Smooth muscle cell (in vitro differentiated cells): ENCODE data around the gene IGF2BP3. TPM values are rescaled to one million over a fixed set of nuclear protein-coding genes. Genes with fewer than 3 reads are reported as not detected.
A peak's percentile ranks its signal among the peaks of the same experiment; 100 is the strongest.

Source experiments
- DNase-seq: peaks from one replicate; lab custom pipeline; 2025; ENCODE audit not compliant: unreplicated experiment; lab: John Stamatoyannopoulos, UW
- H2AFZ ChIP-seq: fragments of 200-600 bp; sonication (generic); 2 replicates; pipeline ENCODE4 v1.6.0; 2016; ENCODE audit warnings: antibody characterized with exemption, low read depth, mild to moderate bottlenecking
- H3F3A ChIP-seq: fragments of 200-600 bp; sonication (generic); 2 replicates; pipeline ENCODE4 v1.6.0; 2017; ENCODE audit warnings: antibody characterized with exemption, low read depth
- H3K27ac ChIP-seq: fragments of 200-600 bp; sonication (generic); 2 replicates; pipeline ENCODE4 v1.5.1; 2016; ENCODE audit warnings: low read depth, mild to moderate bottlenecking
- H3K27me3 ChIP-seq: fragments of 200-600 bp; sonication (generic); 2 replicates; pipeline ENCODE4 v1.6.1; 2016; ENCODE audit warnings: low read depth, mild to moderate bottlenecking
- H3K36me3 ChIP-seq: fragments of 200-600 bp; sonication (generic); 2 replicates; pipeline ENCODE4 v1.5.1; 2016; ENCODE audit warnings: low read depth
- H3K4me1 ChIP-seq: fragments of 200-600 bp; sonication (generic); 2 replicates; pipeline ENCODE4 v1.5.1; 2016; ENCODE audit warnings: low read depth
- H3K4me2 ChIP-seq: fragments of 200-600 bp; sonication (generic); 2 replicates; pipeline ENCODE4 v1.6.0; 2016; ENCODE audit warnings: mild to moderate bottlenecking
- H3K4me3 ChIP-seq: fragments of 200-600 bp; sonication (generic); 2 replicates; pipeline ENCODE4 v1.5.1; 2016; ENCODE audit warnings: mild to moderate bottlenecking
- H3K79me2 ChIP-seq: fragments of 200-600 bp; sonication (generic); 2 replicates; pipeline ENCODE4 v1.6.0; 2016; ENCODE audit warnings: low read depth, mild to moderate bottlenecking
- H3K9ac ChIP-seq: fragments of 200-600 bp; sonication (generic); 2 replicates; pipeline ENCODE4 v1.6.0; 2016; ENCODE audit warnings: low read depth
- H3K9me3 ChIP-seq: fragments of 200-600 bp; sonication (generic); replicated peaks from 2 replicates; pipeline ENCODE4 v1.5.1; 2016; ENCODE audit warnings: low read depth
- H4K20me1 ChIP-seq: fragments of 200-600 bp; sonication (generic); 2 replicates; pipeline ENCODE4 v1.6.0; 2016; ENCODE audit warnings: low read depth
- WGBS: methylation state at CpG from one replicate; pipeline ENCODE4 v1.1.7; 2016; ENCODE audit warnings: low lambda C conversion rate; 5-methylcytosine and 5-hydroxymethylcytosine counted together
- polyA plus RNA-seq: library from polyadenylated mRNA; unstranded; fragments of >200 nt; fragmentation: Nextera tagmentation; extraction: Ambion mirVana; gene quantifications from 2 replicates; pipeline ENCODE4 v1.2.1, GENCODE V29; 2016
- total RNA-seq: library from RNA; depleted of rRNA; stranded (reverse); fragments of >200 nt; gene quantifications from 2 replicates; pipeline ENCODE4 v1.2.3, GENCODE V29; 2014
- TF ChIP-seq, protein P1 (sequence below): fragments of 200-600 bp; sonication (generic); IDR thresholded peaks from 2 replicates; pipeline ENCODE4 v1.5.1; 2017; ENCODE audit warnings: borderline replicate concordance, mild to moderate bottlenecking, antibody characterized with exemption; ENCODE audit not compliant: insufficient read depth, poor library complexity, severe bottlenecking

The IGF2BP3 gene
- total and polyA plus RNA-seq, 2 experiments from 2014 or later, result 7.9 to 35.2 TPM

DNA sequence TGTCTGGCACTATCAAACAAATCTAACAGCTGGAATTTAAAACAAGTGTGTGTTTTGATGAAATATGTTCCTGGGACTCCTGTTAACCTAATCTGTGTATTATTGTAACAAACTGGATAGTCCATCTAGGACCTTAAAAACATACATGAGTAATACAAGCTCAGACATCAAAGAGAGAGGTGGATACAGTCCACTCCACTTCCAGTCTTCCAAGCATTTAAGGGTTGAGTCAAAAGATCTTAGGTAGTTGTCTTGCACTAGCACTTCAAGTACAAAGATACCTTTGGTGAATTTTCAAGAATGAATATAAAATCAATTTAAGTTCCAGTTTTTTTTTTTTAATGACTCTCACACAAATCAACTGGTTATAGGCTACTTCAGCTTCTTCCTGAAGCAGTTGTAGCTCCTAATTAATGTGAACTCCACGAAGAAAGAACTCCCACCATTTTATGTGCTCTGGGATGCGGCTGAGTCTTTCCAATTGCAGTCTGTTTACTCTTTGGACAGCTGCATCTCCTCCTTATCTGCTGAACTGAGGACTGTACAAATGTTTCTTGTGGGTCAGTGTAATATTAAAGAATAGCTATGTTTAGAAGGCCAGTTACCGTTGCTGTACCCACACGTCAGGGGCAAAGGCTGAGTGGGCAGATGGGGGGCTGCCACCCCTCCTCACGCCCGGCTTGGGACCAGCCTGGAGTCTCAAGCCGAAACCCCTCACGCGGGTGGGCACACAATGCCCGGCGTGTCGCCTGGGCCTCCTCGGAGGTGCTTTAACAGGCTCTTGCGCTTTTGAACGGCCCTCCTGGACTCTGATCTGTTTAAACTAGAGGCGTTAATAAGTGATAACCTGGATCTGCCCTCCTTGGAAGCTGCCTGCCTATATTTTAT lies 2.9 kb upstream of the IGF2BP3 start:
- Histone ChIP-seq H3K4me2 (peak overlapping the region; percentile 94), H3K9me3 (no peaks in the 10 kb centered on the region), H3K36me3 (no peaks in the 10 kb centered on the region), H4K20me1 (no peaks in the 10 kb centered on the region), H3K9ac (peak overlapping the region; percentile 51), H3K4me1 (peaks cover 37% of the 10 kb centered on the region), H3K27me3 (no peaks in the 10 kb centered on the region), H3K79me2 (peaks cover 44% of the 10 kb centered on the region), H2AFZ (peak overlapping the region; percentile 92), H3K4me3 (peak overlapping the region; percentile 69), H3K27ac (peak overlapping the region; percentile 87), H3F3A (peaks cover 4% of the 10 kb centered on the region)
- WGBS, result 1% methylated on average over 16 of the region's 16 CpGs
- TF ChIP-seq, protein P1, sequence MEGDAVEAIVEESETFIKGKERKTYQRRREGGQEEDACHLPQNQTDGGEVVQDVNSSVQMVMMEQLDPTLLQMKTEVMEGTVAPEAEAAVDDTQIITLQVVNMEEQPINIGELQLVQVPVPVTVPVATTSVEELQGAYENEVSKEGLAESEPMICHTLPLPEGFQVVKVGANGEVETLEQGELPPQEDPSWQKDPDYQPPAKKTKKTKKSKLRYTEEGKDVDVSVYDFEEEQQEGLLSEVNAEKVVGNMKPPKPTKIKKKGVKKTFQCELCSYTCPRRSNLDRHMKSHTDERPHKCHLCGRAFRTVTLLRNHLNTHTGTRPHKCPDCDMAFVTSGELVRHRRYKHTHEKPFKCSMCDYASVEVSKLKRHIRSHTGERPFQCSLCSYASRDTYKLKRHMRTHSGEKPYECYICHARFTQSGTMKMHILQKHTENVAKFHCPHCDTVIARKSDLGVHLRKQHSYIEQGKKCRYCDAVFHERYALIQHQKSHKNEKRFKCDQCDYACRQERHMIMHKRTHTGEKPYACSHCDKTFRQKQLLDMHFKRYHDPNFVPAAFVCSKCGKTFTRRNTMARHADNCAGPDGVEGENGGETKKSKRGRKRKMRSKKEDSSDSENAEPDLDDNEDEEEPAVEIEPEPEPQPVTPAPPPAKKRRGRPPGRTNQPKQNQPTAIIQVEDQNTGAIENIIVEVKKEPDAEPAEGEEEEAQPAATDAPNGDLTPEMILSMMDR, result no peak
- DNase-seq, result no peak

DNA sequence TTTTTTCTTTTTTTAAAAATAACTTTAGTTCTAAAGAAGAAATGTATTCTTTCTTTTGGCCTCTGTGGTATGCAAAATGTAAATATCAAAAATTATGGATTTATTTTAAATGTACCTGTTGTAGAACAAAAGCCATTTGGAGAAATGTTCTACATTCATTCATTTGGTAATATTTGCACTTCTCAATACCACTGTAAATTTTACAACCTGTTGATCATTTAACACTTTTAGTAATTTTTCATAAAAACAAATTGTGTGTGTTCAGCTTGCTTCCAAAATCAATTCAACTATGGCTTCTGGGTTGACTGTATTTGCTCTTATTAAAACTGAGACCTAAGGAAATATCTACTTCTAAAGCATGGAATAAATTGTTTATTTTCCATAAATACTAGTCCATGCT lies 2.3 kb upstream of the IGF2BP3 start:
- TF ChIP-seq, protein P1, result no peak
- Histone ChIP-seq H3K4me2 (peak overlapping the region; percentile 94), H3K9me3 (no peaks in the 10 kb centered on the region), H4K20me1 (peaks cover under 1% of the 10 kb centered on the region), H3F3A (peaks cover 4% of the 10 kb centered on the region), H3K4me1 (peaks cover 37% of the 10 kb centered on the region), H3K27me3 (no peaks in the 10 kb centered on the region), H2AFZ (no peak overlapping the region), H3K9ac (no peak overlapping the region), H3K36me3 (no peaks in the 10 kb centered on the region), H3K79me2 (peaks cover 43% of the 10 kb centered on the region), H3K27ac (peak overlapping the region; percentile 87), H3K4me3 (peak overlapping the region; percentile 69)
- no peak for DNase-seq

DNA sequence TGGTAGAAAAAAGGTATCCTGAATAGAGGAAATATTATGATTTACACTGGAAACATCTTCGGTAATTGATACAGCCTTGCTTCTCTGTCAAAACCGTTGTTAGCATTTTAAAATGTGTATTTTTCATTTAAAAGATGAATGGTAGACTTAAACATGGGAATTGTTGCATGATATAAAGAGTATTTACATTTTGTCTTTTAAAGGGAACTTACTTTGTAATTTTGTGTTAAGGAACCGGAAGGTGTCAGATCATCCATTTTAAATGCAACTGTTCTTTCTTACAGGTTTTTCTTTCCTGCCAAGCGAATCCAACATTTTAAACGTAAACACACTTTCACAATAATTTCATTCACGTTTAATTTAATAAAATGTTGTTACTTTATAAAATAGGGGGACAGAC lies 1.8 kb upstream of the IGF2BP3 start:
- no peak for DNase-seq
- TF ChIP-seq, protein P1, result no peak
- peak overlapping the region; percentile 87 for H3K27ac ChIP-seq
- no peaks in the 10 kb centered on the region for H3K36me3 ChIP-seq
- H3F3A ChIP-seq, result peaks cover 4% of the 10 kb centered on the region
- no peak overlapping the region for H2AFZ ChIP-seq
- H3K4me2 ChIP-seq, result peak overlapping the region; percentile 94
- 13% methylated on average over 6 of the region's 6 CpGs for WGBS
- peaks cover 43% of the 10 kb centered on the region for H3K79me2 ChIP-seq
- no peaks in the 10 kb centered on the region for H3K27me3 ChIP-seq
- peak overlapping the region; percentile 76 for H3K9ac ChIP-seq
- H4K20me1 ChIP-seq, result peaks cover 5% of the 10 kb centered on the region
- peak overlapping the region; percentile 69 for H3K4me3 ChIP-seq
- H3K9me3 ChIP-seq, result no peaks in the 10 kb centered on the region
- peaks cover 35% of the 10 kb centered on the region for H3K4me1 ChIP-seq
